ENCODE measurements around the gene IRF4.
A peak's percentile ranks its signal among the peaks of the same experiment; 100 is the strongest.

Gene IRF4

GRCh38 chr6:398558-399078, 7.1 kb downstream of the IRF4 start:
- DNase-seq (ENCODE audit: low read depth in 2 of 2) = no peak

GRCh38 chr6:399785-400534, 8.4 kb downstream of the IRF4 start:
- DNase-seq (ENCODE audit: low read depth in 2 of 2) = no peak

- no peak for DNase-seq (ENCODE audit: low read depth in 2 of 2)
Observed at GRCh38 chr6:400815-401214, 9.3 kb downstream of the IRF4 start.

- no peak for DNase-seq (ENCODE audit: low read depth in 2 of 2)
Observed at GRCh38 chr6:401239-401993, 9.9 kb downstream of the IRF4 start.

- no peak for DNase-seq (ENCODE audit: low read depth in 2 of 2)
Observed at GRCh38 chr6:401994-402640, 10.6 kb downstream of the IRF4 start.

GRCh38 chr6:402901-403658, 11.5 kb downstream of the IRF4 start:
- DNase-seq (ENCODE audit: low read depth in 2 of 2) = peak; percentile 55 to 59

- peak in 1 of 2 donors; percentile 63 for DNase-seq (ENCODE audit: low read depth in 2 of 2)
Observed at GRCh38 chr6:403659-404655, 12.4 kb downstream of the IRF4 start.

GRCh38 chr6:404685-405423, 13.3 kb downstream of the IRF4 start:
- no peak for DNase-seq (ENCODE audit: low read depth in 2 of 2)

- no peak for DNase-seq (ENCODE audit: low read depth in 2 of 2)
Observed at GRCh38 chr6:408148-408547, 16.6 kb downstream of the IRF4 start.

GRCh38 chr6:408599-409102, 17.1 kb downstream of the IRF4 start:
- no peak for DNase-seq (ENCODE audit: low read depth in 2 of 2)

GRCh38 chr6:409370-409972, 17.9 kb downstream of the IRF4 start:
- DNase-seq (ENCODE audit: low read depth in 2 of 2) = no peak

GRCh38 chr6:410555-411395, 19.2 kb downstream of the IRF4 start:
- DNase-seq (ENCODE audit: low read depth in 2 of 2) = no peak

- DNase-seq (ENCODE audit: low read depth in 2 of 2) = no peak
Observed at GRCh38 chr6:411402-412145, 20.0 kb downstream of the IRF4 start.

GRCh38 chr6:412146-412886, 20.8 kb downstream of the IRF4 start:
- no peak for DNase-seq (ENCODE audit: low read depth in 2 of 2)

GRCh38 chr6:414447-414846, 22.9 kb downstream of the IRF4 start:
- no peak for DNase-seq (ENCODE audit: low read depth in 2 of 2)

- no peak for DNase-seq (ENCODE audit: low read depth in 2 of 2)
Observed at GRCh38 chr6:415087-415486, 23.5 kb downstream of the IRF4 start.

GRCh38 chr6:421211-421610, 29.7 kb downstream of the IRF4 start:
- no peak for DNase-seq (ENCODE audit: low read depth in 2 of 2)
